ENCODE data around the gene MLF2. TPM values are rescaled to one million over a fixed set of nuclear protein-coding genes. Genes with fewer than 3 reads are reported as not detected.

Gene MLF2
- total RNA-seq, 2 experiments from 2014 or later, result 140 to 141 TPM

DNA sequence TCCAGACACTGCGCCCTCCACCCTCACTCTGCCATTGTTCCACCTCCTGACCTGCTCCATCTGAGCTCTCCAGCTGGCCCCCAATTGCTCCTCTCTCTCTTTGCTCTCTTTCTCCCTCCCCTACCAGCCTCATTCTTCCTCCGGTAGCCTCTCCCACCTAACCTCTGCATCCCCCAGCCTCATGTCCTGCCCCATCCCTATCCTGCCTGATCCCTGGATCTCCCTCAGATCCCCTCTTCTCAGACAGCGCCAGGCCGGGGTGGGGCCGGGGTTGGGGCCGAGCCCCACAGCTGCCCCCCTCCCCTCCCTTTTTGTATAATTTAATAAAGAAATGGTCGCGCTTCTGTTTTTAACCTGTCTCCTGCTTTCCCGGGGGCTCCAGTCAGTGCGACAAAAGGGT lies 17.7 kb upstream of the MLF2 start:
- POLR2A ChIA-PET, result interaction anchor here (0.6 to 2.1 kb wide), 3 partner anchors 10 to 167 kb away, joined by 3 to 10 read pairs (median 8); partner anchors contain the start of gene CD4
- H3K27me3 Mint-ChIP-seq, result peaks cover 14% of the 10 kb centered on the region
- no peak for DNase-seq
- CTCF ChIA-PET, result interaction anchor here (0.7 to 3.7 kb wide), 6 partner anchors 10 to 55 kb away, joined by 3 to 24 read pairs (median 12); partner anchors contain the start of gene MLF2
- H3K36me3 Mint-ChIP-seq, result peaks cover 32% of the 10 kb centered on the region
- H3K27ac Mint-ChIP-seq, result peak overlapping the region; percentile 84
- H3K4me1 Mint-ChIP-seq (ENCODE audit: low read depth), result peaks cover 53% of the 10 kb centered on the region
- intact Hi-C loops (cut with micrococcal nuclease), result no loop called here
- H3K4me3 Mint-ChIP-seq, result no peak overlapping the region
- H3K9me3 Mint-ChIP-seq, result no peaks in the 10 kb centered on the region

- no peak for DNase-seq
- Mint-ChIP-seq H3K4me3 (peak overlapping the region; percentile 10), H3K27me3 (peaks cover 19% of the 10 kb centered on the region), H3K9me3 (no peaks in the 10 kb centered on the region), H3K36me3 (peaks cover 27% of the 10 kb centered on the region), H3K4me1 (ENCODE audit: low read depth) (peaks cover 53% of the 10 kb centered on the region), H3K27ac (peak overlapping the region; percentile 55)
- intact Hi-C loops (cut with micrococcal nuclease), result no loop called here
- ChIA-PET CTCF (interaction anchor here (1.2 to 3.7 kb wide), 7 partner anchors 8 to 55 kb away, joined by 4 to 24 read pairs (median 12); partner anchors contain the start of gene MLF2), POLR2A (interaction anchor here (0.6 to 2.0 kb wide), 3 partner anchors 11 to 168 kb away, joined by 3 to 10 read pairs (median 6); partner anchors contain the start of gene ZNF384)
Measured at GRCh38 chr12:6770094-6770493, 17.2 kb upstream of the MLF2 start.

GRCh38 chr12:6769666-6770065 lies 16.7 kb upstream of the MLF2 start:
- DNase-seq, result no peak
- Mint-ChIP-seq H3K36me3 (peaks cover 22% of the 10 kb centered on the region), H3K27me3 (peaks cover 21% of the 10 kb centered on the region), H3K27ac (peak overlapping the region; percentile 55), H3K4me1 (ENCODE audit: low read depth) (peaks cover 51% of the 10 kb centered on the region), H3K4me3 (peak overlapping the region; percentile 10), H3K9me3 (no peaks in the 10 kb centered on the region)
- CTCF ChIA-PET, result interaction anchor here (1.2 to 3.7 kb wide), 7 partner anchors 9 to 56 kb away, joined by 4 to 24 read pairs (median 12); partner anchors contain the start of gene MLF2
- intact Hi-C loops (cut with micrococcal nuclease), result no loop called here
- POLR2A ChIA-PET, result interaction anchor here (0.6 to 1.2 kb wide), 2 partner anchors 20 to 80 kb away, joined by 3 to 6 read pairs; partner anchors contain the start of genes CD4 and ZNF384

DNA sequence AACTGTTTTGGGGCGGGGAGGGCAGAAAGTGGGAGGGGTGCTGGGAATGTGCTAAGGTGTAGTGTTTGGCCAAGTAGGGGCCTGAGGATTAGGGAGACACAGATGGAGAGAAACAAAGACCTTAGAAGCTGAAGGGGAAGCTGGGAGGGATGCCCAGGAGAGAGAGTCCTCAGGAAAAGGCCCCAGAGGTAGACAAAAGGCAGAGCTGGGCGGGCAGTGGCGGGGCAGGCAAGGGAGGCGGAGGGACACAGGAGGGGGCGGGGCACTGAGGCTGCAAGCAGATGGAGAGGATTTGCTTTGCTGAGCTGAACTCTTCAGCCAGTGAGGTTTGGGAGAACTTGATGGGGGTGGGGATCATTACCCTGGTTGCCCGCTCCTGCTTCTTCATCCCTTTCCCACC lies 16.0 kb upstream of the MLF2 start:
- H3K4me3 Mint-ChIP-seq, result no peak overlapping the region
- POLR2A ChIA-PET, result interaction anchor here (0.6 to 1.2 kb wide), 2 partner anchors 20 to 80 kb away, joined by 3 to 6 read pairs; partner anchors contain the start of genes CD4 and ZNF384
- no peak overlapping the region for H3K27ac Mint-ChIP-seq
- H3K36me3 Mint-ChIP-seq, result peaks cover 16% of the 10 kb centered on the region
- intact Hi-C loops (cut with micrococcal nuclease), result no loop called here
- no peaks in the 10 kb centered on the region for H3K9me3 Mint-ChIP-seq
- peaks cover 51% of the 10 kb centered on the region for H3K4me1 Mint-ChIP-seq (ENCODE audit: low read depth)
- DNase-seq, result peak; percentile 36
- CTCF ChIA-PET, result interaction anchor here (1.3 to 3.7 kb wide), 4 partner anchors 9 to 23 kb away, joined by 5 to 24 read pairs (median 14); partner anchors contain the start of gene MLF2
- peaks cover 28% of the 10 kb centered on the region for H3K27me3 Mint-ChIP-seq

DNA sequence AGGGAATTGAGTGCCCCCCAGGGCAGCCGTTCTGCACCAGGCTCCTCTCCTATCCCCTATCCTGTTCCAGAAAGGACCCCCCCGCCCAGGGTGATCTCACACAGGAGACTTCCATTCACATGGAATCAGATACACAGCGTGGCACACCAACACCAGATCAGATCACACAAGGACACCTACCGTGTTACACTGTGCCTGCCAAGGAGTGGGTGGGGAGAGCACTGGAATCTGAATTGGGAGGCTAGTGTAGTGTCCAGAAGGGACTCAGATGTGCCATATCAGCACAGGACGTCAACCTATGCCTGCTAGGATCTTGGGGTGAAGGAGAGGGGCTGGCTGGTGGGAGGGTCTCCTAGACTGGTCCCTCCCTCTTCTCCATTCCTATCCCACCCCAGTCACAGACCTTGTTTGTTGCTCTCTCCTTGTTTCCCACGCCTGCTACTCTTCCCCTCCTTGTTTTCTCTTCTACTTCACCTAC lies 15.5 kb upstream of the MLF2 start:
- Mint-ChIP-seq H3K9me3 (no peaks in the 10 kb centered on the region), H3K4me1 (ENCODE audit: low read depth) (peaks cover 51% of the 10 kb centered on the region), H3K27me3 (peaks cover 28% of the 10 kb centered on the region), H3K4me3 (peak overlapping the region; percentile 82), H3K36me3 (peaks cover 14% of the 10 kb centered on the region), H3K27ac (no peak overlapping the region)
- CTCF ChIA-PET, result interaction anchor here (1.1 to 4.1 kb wide), 4 partner anchors 9 to 15 kb away, joined by 4 to 80 read pairs (median 16); partner anchors contain the start of gene MLF2
- no peak for DNase-seq
- POLR2A ChIA-PET, result interaction anchor here (1.1 to 3.2 kb wide), 2 partner anchors 15 to 139 kb away, joined by 3 to 19 read pairs; partner anchors contain the start of gene MLF2
- intact Hi-C loops (cut with micrococcal nuclease), result no loop called here

GRCh38 chr12:6767353-6768319 lies 14.7 kb upstream of the MLF2 start:
- POLR2A ChIA-PET, result interaction anchor here (0.8 to 3.2 kb wide), 7 partner anchors 11 to 139 kb away, joined by 3 to 19 read pairs (median 5); partner anchors contain the start of genes CD4, MLF2, TPI1 and USP5
- H3K27ac Mint-ChIP-seq, result peak overlapping the region; percentile 24
- peaks cover 10% of the 10 kb centered on the region for H3K36me3 Mint-ChIP-seq

GRCh38 chr12:6766651-6767349 lies 13.9 kb upstream of the MLF2 start:
- H3K4me1 Mint-ChIP-seq (ENCODE audit: low read depth), result peaks cover 41% of the 10 kb centered on the region
- H3K27me3 Mint-ChIP-seq, result peaks cover 26% of the 10 kb centered on the region
- no peaks in the 10 kb centered on the region for H3K9me3 Mint-ChIP-seq
- ChIA-PET POLR2A (interaction anchor here (0.8 to 3.2 kb wide), 8 partner anchors 10 to 100 kb away, joined by 3 to 19 read pairs (median 6); partner anchors contain the start of genes CD4, MLF2, TPI1 and USP5), CTCF (interaction anchor here (0.7 to 4.1 kb wide), 29 partner anchors 8 to 196 kb away, joined by 3 to 80 read pairs (median 4); partner anchors contain the start of genes CD4, CDCA3, COPS7A and MLF2)
- peak overlapping the region; percentile 82 for H3K4me3 Mint-ChIP-seq
- peaks cover 10% of the 10 kb centered on the region for H3K36me3 Mint-ChIP-seq
- peak overlapping the region; percentile 24 for H3K27ac Mint-ChIP-seq
- DNase-seq, result peak; percentile 72
- intact Hi-C loops (cut with micrococcal nuclease), result loop anchor here (2.0 kb wide), 1 partner anchor 14 kb away; the partner anchor contains the start of gene MLF2

More at GRCh38 chr12:6767353-6768319, 14.7 kb upstream of the MLF2 start:
- intact Hi-C loops (cut with micrococcal nuclease), result loop anchor here (2.0 kb wide), 1 partner anchor 15 kb away; the partner anchor contains the start of gene MLF2
- no peaks in the 10 kb centered on the region for H3K9me3 Mint-ChIP-seq
- DNase-seq, result no peak
- H3K27me3 Mint-ChIP-seq, result peaks cover 26% of the 10 kb centered on the region
- H3K4me1 Mint-ChIP-seq (ENCODE audit: low read depth), result peaks cover 48% of the 10 kb centered on the region
- peak overlapping the region; percentile 82 for H3K4me3 Mint-ChIP-seq
- CTCF ChIA-PET, result interaction anchor here (0.7 to 4.1 kb wide), 25 partner anchors 8 to 197 kb away, joined by 3 to 80 read pairs (median 4); partner anchors contain the start of genes CD4, CDCA3, COPS7A and MLF2

DNA sequence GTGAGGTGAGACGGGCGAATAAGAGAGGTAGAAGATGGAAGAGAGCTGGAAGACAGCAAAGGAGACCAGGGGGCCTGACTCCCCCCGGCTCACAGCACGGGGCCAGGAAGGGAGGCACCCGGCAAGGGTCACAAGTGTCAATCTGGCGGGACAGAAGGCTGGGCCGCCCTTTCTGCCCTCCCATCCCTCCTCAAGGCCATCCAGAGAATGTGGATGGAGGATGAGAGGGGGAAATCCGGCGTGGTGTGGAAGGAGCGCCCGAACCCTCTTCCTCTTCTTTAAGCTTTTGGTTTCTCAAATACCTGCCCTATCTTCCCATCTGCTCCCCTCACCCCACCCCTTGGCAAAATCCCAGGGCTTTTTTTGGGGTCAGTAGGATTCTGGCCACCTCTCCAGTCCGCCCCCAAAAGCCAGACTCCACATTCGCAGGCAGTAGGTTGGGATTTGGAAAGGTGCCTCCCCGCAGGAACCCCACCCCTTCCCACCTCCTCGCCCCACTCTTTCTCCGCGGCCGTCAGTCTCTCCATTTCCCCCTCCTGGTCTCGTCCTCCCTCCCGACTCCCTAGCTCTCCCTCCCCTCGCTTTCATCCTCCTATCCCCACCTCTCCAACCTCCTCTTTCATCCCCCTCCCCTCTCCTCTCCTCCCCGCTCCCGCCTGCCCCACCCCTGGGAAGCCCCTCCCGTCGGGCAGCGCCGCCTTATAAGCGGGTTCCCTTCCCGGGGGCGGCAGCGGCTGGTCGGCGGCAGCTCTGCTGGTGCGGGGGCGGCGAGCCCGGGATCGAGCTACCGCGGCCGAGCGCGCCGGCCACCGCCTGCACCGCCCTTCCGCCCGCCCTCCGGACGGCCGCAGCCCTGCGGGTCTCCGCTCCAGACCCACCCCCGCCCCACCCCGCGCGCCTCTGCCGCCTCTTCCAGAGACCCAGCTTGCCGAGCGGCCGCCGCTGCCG lies 13.0 kb upstream of the MLF2 start, which contains the start of gene PTMS:
Gene PTMS (plus strand): TSS at position 730 of the 948 bp plus-strand sequence. CDS start 343 bp downstream, outside the sequence.
- POLR2A ChIA-PET, result interaction anchor here (0.9 to 3.2 kb wide), 6 partner anchors 11 to 86 kb away, joined by 3 to 19 read pairs (median 6); partner anchors contain the start of genes CD4, MLF2 and USP5
- intact Hi-C loops (cut with micrococcal nuclease), result loop anchor here (2.0 kb wide), 1 partner anchor 13 kb away; the partner anchor contains the start of gene MLF2
- H3K9me3 Mint-ChIP-seq, result no peaks in the 10 kb centered on the region
- H3K4me1 Mint-ChIP-seq (ENCODE audit: low read depth), result peaks cover 33% of the 10 kb centered on the region
- CTCF ChIA-PET, result interaction anchor here (0.6 to 4.1 kb wide), 29 partner anchors 7 to 195 kb away, joined by 3 to 80 read pairs (median 4); partner anchors contain the start of genes CD4, CDCA3, COPS7A and MLF2
- peaks cover 26% of the 10 kb centered on the region for H3K27me3 Mint-ChIP-seq
- H3K27ac Mint-ChIP-seq, result peak within 1 kb of the TSS; percentile 24
- peaks cover 7% of the 10 kb centered on the region for H3K36me3 Mint-ChIP-seq
- peak within 1 kb of the TSS; percentile 82 for H3K4me3 Mint-ChIP-seq
- DNase-seq, result peak; percentile 56

DNA sequence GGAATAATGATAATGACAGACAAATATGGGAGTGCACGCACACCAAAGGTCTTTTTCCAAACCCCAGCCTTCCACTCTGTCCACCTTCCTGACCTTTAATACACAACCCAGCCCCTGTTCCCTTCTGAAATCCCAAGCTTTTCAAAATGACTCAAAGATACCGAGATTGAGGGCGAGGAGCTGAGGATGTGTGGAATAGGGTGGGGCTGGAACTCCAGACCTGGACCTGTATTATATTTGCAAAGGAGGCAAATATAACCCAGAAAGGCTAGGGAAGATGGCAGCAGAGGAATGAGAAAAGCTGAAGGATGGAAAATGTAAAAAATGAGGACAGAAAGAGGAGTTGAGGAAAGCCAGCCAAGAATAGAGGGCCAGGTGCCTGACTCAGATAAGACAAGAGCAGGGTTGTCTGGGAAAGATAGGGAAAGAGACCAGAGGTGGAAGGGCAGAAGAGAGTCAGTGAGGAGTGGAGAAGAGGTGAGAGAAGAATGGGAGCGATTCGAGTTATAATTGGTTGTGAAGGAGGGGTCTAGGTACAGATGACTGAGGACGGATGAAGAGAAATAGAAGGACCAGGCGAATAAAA lies 12.2 kb upstream of the MLF2 start:
- POLR2A ChIA-PET, result interaction anchor here (1.5 to 2.5 kb wide), 2 partner anchors 12 to 26 kb away, joined by 6 to 19 read pairs; partner anchors contain the start of gene CD4
- no peaks in the 10 kb centered on the region for H3K9me3 Mint-ChIP-seq
- peaks cover 26% of the 10 kb centered on the region for H3K27me3 Mint-ChIP-seq
- intact Hi-C loops (cut with micrococcal nuclease), result no loop called here
- H3K4me1 Mint-ChIP-seq (ENCODE audit: low read depth), result peaks cover 29% of the 10 kb centered on the region
- H3K4me3 Mint-ChIP-seq, result peak overlapping the region; percentile 55
- CTCF ChIA-PET, result interaction anchor here (1.2 to 4.1 kb wide), 5 partner anchors 11 to 64 kb away, joined by 3 to 80 read pairs (median 47); partner anchors contain the start of genes CD4 and MLF2
- no peak for DNase-seq
- H3K36me3 Mint-ChIP-seq, result peaks cover 7% of the 10 kb centered on the region
- H3K27ac Mint-ChIP-seq, result peak overlapping the region; percentile 9

All from activated CD4-positive, alpha-beta memory T cell treated with anti-CD3 and anti-CD28 coated beads for 36 hours (primary cell).